HG02884 (cell line): ENCODE measurements around the gene SEC31A.

Experiments used
- ATAC-seq: cut with Tn5 transposase; IDR thresholded peaks from one replicate; pipeline ENCODE4 v1.9.1; 2021; ENCODE audit warnings: mild to moderate bottlenecking, moderate library complexity; ENCODE audit not compliant: unreplicated experiment

Gene SEC31A

DNA sequence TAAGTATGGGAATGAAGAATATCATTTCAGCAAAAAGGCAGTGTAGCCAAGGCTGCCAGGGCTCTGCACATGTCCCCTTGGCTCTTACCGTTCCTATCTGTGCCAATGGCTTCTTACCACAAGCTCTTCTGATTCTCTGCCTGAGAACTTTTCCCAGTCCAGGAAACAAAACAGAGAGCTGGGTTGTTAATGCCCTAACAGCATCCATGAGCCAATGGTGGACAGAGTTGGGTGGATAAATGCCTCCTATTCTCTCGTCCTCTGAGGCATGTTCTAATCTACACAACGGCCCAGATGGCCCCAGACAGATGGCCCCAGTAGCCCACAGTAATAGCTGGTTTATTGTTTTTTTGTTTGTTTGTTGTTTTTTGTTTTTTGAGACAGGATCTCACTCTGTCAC is 120.3 kb downstream of the SEC31A start:
- ATAC-seq, result no peak
